Suppressor macrophage treated with lipopolysaccharide for 1 hour (primary cell): Measurements from ENCODE around the gene HSDL1.
A peak's percentile ranks its signal among the peaks of the same experiment; 100 is the strongest.

Experiments
- DNase-seq, 3 donors: peaks; one replicate each; pipeline ENCODE4 v3.0.0-alpha.2; 2020 to 2022

The HSDL1 gene

DNA sequence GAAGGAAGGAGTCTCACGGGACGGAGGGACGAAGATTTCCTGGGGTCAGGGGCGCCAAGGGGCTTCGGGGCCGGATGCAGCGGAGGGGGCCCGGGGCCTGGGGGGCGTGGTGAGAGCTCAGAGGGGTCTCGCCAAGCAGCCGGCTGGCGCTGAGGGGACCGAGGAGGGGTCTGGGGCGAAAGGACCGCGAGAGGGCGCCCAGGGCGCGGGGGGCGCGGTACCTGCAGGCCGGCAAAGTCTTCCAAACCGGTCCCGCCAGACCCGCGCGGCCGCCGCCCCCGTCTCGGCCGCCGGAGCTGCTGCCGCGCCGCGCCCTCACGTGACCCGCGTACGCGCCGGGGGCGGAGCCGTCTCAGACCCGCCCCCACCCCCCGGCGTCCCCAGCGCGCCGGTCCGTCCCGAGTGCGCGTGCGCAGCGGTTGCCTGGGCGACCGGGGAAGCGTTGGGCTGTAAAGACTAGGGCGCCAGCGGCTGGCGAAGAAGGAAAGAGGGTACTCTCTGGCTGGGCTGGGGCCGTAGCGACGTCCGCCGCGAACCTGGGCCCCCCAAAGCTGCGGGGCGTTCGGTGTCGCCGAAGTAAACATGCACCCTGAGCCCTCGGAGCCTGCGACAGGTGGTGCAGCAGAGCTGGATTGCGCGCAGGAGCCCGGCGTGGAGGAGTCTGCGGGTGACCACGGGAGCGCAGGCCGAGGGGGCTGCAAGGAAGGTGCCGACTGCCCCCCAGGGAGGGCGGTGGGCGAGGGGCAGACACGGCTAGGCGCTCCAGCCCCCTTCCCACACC lies at the start of gene HSDL1, which contains the start of gene DNAAF1:
HSDL1 (minus strand) TSS at position 319 of the 781 bp plus-strand sequence. CDS start 13,856 bp downstream, outside the sequence.
DNAAF1 (plus strand) TSS at position 450 of the 781 bp plus-strand sequence; CDS start at position 583, 133 bp downstream.
- peak; percentile 94 to 99 (median 98) for DNase-seq

DNA sequence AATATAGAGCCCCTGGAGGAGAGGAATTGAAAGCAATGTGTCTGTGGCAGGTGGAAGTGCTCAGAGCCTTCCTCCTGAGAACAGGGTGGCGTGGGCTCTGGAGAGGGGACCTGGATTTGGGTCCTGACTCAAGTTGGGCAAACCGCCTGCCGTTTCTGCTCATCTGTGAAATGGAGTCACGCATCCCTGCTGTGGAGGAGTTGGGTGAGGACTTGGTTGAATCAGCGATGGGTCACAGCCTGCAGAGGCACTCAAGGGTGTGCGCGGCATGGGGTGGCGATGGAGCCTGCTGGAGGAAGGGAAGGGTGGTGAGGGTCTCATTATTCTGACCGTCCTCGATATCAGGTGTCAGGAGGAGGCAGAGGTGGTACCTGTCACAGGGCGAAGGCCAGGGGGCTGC lies 49.0 kb upstream of the HSDL1 start:
- no peak for DNase-seq

DNA sequence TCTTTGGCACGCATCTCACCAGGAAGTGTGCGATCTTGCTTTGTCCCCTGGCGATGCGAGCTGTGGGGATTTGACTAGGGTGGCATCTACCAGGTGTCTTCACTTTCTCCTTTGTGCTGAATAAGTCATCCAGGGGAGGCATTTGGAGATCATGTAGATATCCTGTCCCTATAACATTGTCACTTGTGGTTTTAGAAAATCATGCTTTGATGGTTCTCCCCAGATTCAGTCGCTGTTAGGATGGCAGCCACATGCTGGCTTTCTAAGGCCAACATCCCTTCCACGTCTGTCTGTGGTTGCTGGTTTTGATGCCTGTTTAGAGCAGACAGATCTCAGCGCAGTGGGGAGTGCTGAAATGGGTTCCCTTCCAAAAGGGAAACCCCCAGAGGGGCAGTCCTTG lies 48.5 kb upstream of the HSDL1 start:
- DNase-seq, result no peak

GRCh38 chr16:84191466-84191865 lies 46.5 kb upstream of the HSDL1 start:
- DNase-seq, result no peak

- DNase-seq, result peak in 2 of 3 donors; percentile 27 to 36
These were observed 45.9 kb upstream of the HSDL1 start, which contains the start of gene ADAD2 for GRCh38 chr16:84190731-84191388. Gene ADAD2 (plus strand): TSS chr16:84191157. CDS start chr16:84191231, 74 bp downstream.

DNA sequence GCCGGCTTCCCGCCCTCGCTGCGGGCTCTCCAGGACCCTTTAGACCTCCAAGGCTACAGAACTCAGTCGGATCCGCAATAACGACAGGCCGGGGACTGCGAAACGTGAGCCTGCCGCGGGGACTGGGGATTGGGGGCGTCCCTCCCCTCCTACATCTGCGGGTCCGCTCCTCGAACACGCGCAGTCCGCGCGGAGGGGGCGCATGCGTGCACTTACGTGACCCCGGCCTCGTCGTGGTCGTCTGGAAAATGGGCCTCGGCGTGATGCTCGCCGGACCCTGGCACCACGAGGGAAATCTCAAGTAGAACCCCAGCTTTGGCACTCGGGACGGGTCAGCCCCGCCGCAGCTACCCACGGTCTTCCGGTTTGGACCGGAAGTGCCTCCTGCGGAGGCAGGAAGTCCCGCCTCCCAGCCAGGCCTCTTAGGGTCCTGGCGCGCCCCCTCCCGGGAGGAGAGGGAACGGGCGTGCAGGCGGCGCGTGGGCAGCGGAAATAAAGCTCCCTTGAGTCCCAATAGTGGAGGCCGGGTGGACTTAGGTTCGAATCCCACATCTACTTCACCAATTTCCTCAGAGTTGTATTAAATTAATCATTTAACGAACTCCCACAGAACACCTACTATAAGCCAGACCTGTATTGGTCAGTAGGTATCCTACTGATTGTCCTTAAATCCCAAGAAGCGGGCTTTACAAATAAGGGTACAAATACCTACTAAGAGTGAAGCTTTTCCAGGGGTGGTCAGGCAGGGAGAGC lies 41.9 kb upstream of the HSDL1 start, which contains the start of gene TAF1C:
TAF1C (minus strand) TSS at position 373 of the 753 bp plus-strand sequence. CDS start 2,069 bp downstream, outside the sequence.
- peak; percentile 98 to 99 (median 99) for DNase-seq

DNA sequence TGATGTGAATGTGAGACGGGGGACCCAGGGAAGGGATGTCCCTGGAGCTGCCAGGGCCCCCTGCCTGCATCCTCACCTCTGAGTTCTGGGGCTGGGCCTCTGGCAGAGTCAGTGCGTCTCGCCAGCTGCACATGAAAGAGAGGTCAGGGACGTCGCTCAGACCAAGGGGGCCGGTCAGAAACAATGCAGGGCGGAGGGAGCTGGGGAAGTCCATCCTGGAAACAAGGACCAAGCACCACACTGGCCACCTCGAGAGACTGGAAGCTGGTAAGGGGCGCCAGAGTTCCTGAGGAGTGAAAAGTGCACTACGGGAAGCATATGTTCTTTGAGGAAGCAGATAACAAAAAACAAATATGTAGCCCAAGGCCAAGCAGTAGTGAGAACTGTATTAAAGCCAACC lies 39.8 kb upstream of the HSDL1 start:
- no peak for DNase-seq

DNA sequence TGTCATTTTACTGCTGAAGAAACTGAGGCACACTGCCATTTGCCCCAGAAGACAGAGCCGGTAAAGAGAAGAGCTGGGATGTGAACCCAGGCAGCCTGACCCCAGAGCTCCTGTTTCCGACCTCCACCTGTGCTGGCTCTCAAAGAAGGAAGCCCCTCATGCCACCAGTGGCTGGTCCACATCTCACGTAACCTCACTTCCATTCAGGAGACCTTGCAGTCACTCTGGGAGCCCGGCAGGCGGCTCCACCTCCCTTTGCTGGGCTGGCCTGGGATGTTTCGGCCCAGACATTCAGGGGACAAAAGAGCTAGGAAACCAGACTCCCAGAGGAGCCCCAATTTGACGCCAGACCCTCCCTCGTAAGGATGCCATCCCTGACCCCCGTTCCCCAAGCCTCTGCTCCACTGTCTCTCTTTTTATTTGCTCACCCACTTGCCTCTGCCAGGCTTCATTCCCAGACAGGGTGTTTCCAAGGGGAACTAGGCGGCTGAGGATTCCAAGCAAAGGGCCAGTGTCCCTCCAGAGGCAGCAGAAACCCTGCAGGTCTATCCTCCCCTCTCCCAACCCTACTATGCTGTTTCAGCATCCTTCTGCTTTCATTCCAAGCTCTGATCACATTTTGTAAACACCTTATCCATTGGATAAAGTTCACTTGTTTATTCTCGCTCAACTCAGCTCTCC lies 39.1 kb upstream of the HSDL1 start:
- no peak for DNase-seq

DNA sequence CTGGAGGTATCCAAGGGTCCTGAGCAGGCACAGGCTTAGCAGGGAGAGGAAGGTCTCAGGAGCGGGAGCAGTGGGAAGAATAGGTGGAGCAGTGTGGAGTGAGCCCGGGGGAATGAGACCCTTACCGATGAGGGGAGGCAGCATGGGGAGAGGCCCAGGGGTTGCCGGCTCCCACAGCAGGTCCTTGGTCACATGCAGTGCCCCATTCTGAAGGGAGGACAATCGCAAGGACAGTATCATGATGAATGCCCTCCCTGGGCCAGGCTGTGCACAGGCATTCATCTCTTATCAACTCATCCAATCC lies 38.5 kb upstream of the HSDL1 start:
- DNase-seq, result no peak

DNA sequence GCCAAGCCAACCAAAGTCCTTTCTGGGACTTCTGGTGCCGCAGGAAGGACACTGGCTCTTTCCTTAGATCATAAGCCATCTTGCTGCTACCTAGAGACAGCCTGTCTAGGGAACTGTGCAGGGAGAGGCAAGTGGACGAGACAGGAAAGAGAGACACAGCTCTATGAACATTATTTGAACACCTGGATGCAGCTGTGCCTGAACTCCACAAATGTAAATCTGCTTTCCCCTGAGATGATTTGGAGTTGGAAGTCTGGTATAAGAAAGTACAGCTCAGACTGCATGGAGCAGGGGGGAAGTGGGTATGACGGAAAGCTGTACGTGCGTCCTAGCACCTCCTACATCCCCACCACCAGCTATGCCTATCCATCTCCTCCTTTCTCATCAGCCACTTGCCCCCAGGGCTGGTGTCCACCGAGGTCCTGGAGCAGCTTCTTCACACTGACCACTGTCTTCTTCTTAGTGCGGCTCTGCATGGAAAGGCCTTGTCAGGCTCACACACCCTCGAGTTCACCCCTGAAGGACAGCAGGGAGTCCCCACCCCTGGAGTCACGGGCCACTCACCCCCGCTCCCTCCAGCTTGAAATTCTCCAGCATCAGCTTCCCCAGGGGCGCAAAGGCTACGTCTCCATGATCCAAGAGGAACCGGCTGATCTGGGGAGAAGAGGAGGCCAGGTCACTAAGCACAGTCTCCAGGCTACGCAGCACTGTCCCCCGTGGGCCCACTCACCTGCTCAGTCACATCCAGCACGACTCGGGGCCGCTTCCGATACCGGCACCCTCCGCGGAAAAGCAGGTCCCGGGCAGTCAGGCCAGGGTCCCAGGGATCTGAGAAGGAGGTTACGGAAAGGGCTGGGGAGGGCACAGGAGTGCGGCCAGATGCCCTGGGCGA lies 37.9 kb upstream of the HSDL1 start:
- DNase-seq, result peak in 1 of 3 donors; percentile 16

DNA sequence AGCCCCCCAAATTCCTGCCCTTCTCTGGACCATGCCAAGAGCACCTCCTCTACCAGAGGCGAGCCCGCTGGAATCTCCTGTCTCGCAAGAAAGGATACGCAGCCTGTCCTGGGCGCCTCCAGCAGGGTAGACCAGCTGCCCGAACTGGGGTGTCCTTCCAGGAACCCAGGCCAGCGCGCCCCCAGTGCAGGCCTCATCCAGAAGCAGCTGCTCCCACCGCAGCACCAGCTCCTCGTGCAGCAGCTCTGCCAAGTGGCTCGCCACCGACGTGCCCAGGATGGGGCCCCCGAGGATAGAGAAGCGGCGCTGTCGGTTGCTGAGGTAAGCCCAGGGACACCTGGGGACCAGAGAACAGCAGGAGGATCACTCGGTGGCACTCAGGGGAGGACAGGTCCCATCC lies 37.1 kb upstream of the HSDL1 start:
- peak in 1 of 3 donors; percentile 21 for DNase-seq

DNA sequence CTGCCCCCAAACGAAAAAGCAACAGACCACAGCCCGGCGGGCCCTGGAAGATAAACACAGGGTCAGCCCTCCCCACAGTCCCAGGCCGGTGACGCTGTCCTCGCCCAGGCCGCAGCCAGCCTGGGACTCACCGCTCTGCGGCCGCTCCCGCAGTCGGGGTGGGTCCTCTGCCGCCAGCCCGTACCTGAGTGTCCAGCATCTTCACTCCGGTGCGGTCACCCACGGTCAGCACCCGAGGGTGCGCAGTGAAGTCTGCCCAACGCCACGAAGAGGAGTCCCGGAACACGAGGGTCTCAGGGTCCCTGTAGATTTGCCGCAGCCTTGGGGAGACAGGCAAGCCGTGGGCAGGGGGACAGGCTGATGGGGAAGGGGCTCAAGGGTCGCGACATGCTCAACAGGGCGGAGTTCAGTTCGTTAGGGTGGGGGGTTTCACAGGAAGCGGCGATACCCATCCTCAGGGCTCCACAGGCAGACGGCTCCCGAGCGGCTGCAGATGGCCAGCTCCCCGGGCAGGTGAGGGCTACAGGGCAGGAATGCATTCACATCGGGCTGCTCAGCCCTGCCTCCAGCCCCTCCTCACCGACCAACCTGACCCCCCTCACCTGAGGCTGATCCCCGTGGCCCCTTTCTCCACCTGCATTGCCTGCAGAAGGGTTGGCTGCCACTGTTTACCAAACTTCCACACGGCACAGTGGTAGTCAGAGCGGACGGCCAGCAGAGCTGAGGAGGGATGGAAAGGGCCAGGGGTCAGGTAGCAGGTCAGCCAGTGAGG lies 36.4 kb upstream of the HSDL1 start:
- DNase-seq, result peak in 2 of 3 donors; percentile 17 to 22

GRCh38 chr16:84180519-84181140 lies 35.7 kb upstream of the HSDL1 start:
- DNase-seq, result peak in 2 of 3 donors; percentile 34 to 45

GRCh38 chr16:84179612-84180320 lies 34.8 kb upstream of the HSDL1 start:
- peak in 2 of 3 donors; percentile 22 to 24 for DNase-seq

- DNase-seq, result peak in 1 of 3 donors; percentile 19
These were observed 34.1 kb upstream of the HSDL1 start for GRCh38 chr16:84178892-84179611.

- DNase-seq, result no peak
These were observed 33.3 kb upstream of the HSDL1 start for GRCh38 chr16:84178146-84178765.

- peak; percentile 56 to 74 (median 73) for DNase-seq
These were observed 32.7 kb upstream of the HSDL1 start for GRCh38 chr16:84177741-84178073.
